ENCODE data around the gene TP53INP2.
"Not testable (repeated sequence)": the region's sequence is repeated elsewhere in the genome, so short reads cannot be mapped to it uniquely, and the experiment has no call there.

TP53INP2 gene

GRCh38 chr20:34703424-34704176 is 544 bp upstream of the TP53INP2 start:
- intact Hi-C loops (cut with DNase I) = no loop called here

GRCh38 chr20:34705008-34705396 is 858 bp downstream of the TP53INP2 start:
- intact Hi-C loops (cut with DNase I) = loop anchor here (5.0 kb wide), 1 partner anchor 123 kb away; no protein-coding TSS in a partner anchor
- DNase-seq = no peak

More at GRCh38 chr20:34703424-34704176, 544 bp upstream of the TP53INP2 start:
- peak in 20 of 42 donors; percentile 11 to 57 (median 26) for DNase-seq

GRCh38 chr20:34705397-34706301 is 1.5 kb downstream of the TP53INP2 start:
- peak in 7 of 42 donors; percentile 11 to 46 (median 25) for DNase-seq
- intact Hi-C loops (cut with DNase I) = loop anchor here (5.0 kb wide), 1 partner anchor 123 kb away; no protein-coding TSS in a partner anchor

- no peak for DNase-seq
- intact Hi-C loops (cut with DNase I) = loop anchor here (5.0 kb wide), 1 partner anchor 124 kb away; no protein-coding TSS in a partner anchor
Observed at GRCh38 chr20:34706302-34706875, 2.2 kb downstream of the TP53INP2 start.

- no peak for DNase-seq
- intact Hi-C loops (cut with DNase I) = loop anchor here (5.0 kb wide), 1 partner anchor 125 kb away; no protein-coding TSS in a partner anchor
Observed at GRCh38 chr20:34706912-34707784, 3.0 kb downstream of the TP53INP2 start.

- intact Hi-C loops (cut with DNase I) = loop anchor here (5.0 kb wide), 1 partner anchor 126 kb away; no protein-coding TSS in a partner anchor
- DNase-seq = peak; percentile 48 to 88 (median 73)
Observed at GRCh38 chr20:34708621-34709043, 4.5 kb downstream of the TP53INP2 start.

- intact Hi-C loops (cut with DNase I) = loop anchor here (5.0 kb wide), 1 partner anchor 127 kb away; no protein-coding TSS in a partner anchor
- DNase-seq = peak in 41 of 42 donors; percentile 17 to 93 (median 83)
Observed at GRCh38 chr20:34709044-34709830, 5.1 kb downstream of the TP53INP2 start.

- intact Hi-C loops (cut with DNase I) = loop anchor here (5.0 kb wide), 1 partner anchor 128 kb away; no protein-coding TSS in a partner anchor
- peak; percentile 50 to 92 (median 78) for DNase-seq
Observed at GRCh38 chr20:34709831-34710567, 5.9 kb downstream of the TP53INP2 start.

GRCh38 chr20:34710568-34710839 is 6.4 kb downstream of the TP53INP2 start:
- intact Hi-C loops (cut with DNase I) = no loop called here
- DNase-seq = no peak

- intact Hi-C loops (cut with DNase I) = no loop called here
- DNase-seq = no peak
Observed at GRCh38 chr20:34710861-34711574, 6.9 kb downstream of the TP53INP2 start.

GRCh38 chr20:34711813-34712430 is 7.8 kb downstream of the TP53INP2 start:
- intact Hi-C loops (cut with DNase I) = no loop called here
- no peak for DNase-seq

GRCh38 chr20:34712525-34713192 is 8.5 kb downstream of the TP53INP2 start:
- intact Hi-C loops (cut with DNase I) = no loop called here
- no peak for DNase-seq

GRCh38 chr20:34713194-34713943 is 9.2 kb downstream of the TP53INP2 start:
- DNase-seq = peak in 1 of 42 donors; percentile 51

GRCh38 chr20:34713944-34714515 is 9.9 kb downstream of the TP53INP2 start:
- intact Hi-C loops (cut with DNase I); DNase-seq: not testable (repeated sequence)

More at GRCh38 chr20:34713194-34713943, 9.2 kb downstream of the TP53INP2 start:
- intact Hi-C loops (cut with DNase I) = no loop called here
